ENCODE measurements around the gene SCARF1.

The SCARF1 gene

GRCh38 chr17:1627982-1628855 is 17.3 kb downstream of the SCARF1 start, which contains the start of gene SLC43A2:
Gene SLC43A2, minus strand, starts transcription at chr17:1628834. Its CDS starts 960 bp downstream, at chr17:1627874.
- DNase-seq, result peak; percentile 60

DNA sequence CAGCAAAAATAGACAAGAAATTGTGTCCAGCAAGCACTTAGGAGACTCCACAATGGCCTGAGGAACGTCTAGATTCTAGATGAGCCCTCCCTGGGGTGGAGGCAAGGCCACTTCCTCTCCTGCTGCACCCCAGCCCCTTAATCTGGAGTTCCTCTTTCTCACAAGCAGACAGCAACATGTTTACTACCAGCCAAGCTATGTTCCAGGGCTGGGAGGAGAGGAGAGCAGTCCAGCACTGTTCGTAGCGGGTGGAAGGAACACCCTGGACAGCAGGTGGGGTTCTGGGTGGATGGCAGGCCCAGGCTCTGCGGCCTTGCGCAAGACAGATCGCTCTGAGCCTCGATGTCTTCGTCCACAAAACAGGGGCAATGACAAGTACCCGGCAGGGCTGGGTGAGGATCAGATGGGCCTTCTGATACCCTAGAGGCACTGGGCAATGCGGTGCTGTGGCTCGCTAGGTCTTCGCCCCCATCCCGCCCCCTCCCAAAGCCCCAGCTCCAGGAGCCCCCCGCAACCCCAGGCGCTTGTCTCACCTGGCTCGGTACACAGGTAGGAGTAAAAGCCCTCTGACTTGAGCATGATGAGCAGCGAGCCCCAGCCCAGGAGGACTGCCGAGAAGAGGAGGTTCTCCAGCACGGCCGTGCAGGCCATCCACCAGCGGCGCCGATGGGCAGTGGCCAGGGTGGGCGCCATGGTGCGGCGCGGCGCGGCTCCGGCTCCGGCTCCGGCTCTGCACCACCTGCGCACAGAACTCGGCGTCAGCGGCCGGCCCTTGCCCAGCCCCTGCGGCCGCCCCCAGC is 18.1 kb downstream of the SCARF1 start:
- DNase-seq, result no peak

DNA sequence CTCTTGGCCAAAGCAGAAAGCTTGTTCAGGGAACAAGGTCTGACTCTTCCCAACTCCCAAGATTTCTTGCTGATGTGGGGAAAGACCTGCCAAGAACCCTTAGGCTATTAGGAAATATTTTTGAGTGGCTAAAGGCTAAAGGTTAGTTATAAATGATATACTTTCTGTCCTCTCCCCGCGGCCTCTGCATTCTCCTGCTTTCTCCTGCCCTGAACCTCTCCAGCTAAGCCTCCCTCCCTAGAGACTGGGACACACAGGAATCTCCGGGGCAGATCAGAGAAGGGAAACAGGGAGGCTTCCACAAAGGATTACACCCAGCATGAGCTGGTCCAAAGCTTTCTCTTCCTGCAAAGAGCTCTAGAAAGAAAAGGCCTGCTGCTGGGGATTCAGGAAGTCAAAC is 19.2 kb downstream of the SCARF1 start:
- no peak for DNase-seq

- DNase-seq, result no peak
Observed at GRCh38 chr17:1625581-1625980, 20.0 kb downstream of the SCARF1 start.

- DNase-seq, result no peak
Observed at GRCh38 chr17:1625053-1625452, 20.5 kb downstream of the SCARF1 start.

- no peak for DNase-seq
Observed at GRCh38 chr17:1624650-1625049, 20.9 kb downstream of the SCARF1 start.

DNA sequence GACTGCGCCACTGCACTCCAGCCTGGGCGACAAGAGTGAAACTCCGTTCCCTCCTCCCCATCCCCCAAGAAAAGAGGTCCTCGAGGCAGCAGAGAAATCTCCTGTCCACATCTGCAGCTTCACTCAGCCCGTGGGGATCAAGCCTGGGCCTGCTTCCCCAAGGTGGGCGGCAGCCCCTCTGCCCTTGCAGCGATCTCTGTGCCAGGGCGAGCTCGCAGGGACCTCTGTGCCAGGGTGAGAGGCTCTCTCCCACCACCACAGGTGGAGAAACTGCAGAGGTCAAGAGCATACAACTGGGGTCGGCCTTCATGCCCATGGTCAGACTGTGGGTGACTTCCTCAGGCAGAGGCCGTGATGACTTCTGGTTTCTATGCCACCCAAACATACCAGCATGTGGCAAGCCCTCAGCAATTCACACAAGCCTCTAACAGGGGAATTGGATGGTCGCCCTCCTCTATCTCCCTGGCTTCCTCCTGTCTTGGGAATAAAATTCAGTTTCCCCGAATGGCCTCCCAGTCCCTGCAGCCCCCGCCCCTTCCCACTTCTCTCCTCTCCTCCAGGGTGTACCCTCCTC is 22.4 kb downstream of the SCARF1 start:
- no peak for DNase-seq

- DNase-seq, result no peak
Observed at GRCh38 chr17:1621273-1621954, 24.1 kb downstream of the SCARF1 start.

DNA sequence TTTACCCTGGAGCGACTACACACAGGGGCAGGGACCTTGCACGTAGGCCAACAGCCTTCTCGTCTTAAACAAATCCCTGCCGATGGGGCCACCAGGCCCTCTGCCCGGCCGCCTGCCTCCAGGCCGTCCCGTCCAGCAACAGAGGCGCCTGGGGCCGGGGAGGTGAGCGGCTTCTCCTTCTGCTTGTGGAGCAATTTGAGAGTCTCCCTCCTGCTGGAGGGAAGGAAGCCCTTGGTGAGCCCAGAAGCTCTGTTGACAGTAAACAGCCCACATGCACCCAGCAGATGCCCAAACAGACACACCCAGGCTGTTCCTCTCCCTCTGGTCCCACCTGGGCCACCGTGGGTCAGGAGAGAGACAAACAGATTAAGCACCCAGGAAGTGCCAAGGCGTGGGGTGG is 25.0 kb downstream of the SCARF1 start:
- no peak for DNase-seq

- DNase-seq, result no peak
Observed at GRCh38 chr17:1617620-1618174, 27.8 kb downstream of the SCARF1 start.

- no peak for DNase-seq
Observed at GRCh38 chr17:1616101-1616500, 29.4 kb downstream of the SCARF1 start.

DNA sequence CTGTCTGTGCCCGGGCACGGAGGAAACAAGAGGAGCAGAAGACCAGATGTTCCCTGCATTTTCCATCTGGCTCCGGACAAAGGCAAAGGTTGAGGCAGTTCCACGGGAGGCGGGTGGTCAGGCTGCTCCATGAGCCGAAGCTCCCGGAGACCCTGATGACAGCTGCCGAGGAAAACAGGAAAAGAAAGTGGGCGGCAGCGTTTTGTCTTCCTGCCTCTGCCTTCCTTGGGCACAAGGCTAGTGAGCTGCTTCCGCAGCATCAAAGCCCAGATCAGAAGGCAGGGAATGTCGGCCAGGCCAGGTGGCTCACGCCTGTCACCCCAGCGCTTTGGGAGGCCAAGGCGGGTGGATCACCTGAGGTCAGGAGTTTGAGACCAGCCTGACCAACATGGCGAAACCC is 33.1 kb downstream of the SCARF1 start:
- DNase-seq, result no peak

GRCh38 chr17:1611715-1612114 is 33.8 kb downstream of the SCARF1 start:
- no peak for DNase-seq

DNA sequence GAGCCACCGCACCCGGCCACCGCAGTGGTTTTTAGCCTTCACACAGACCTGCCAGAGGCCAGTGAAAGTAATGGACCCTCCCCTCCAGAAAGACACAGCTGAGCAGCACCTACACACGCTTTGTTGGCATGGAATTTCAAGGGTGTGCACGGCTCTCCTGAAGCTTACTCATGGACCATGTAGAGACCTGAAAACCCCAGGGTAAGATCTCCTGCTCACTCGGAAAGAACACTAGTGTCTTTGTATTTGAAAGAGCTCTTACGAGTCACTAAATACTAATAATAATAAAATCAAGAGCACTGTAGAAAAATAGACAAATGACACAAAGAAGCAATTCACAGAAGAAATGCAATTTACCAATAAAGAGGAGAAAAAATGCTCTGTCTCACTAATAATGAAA is 36.9 kb downstream of the SCARF1 start:
- no peak for DNase-seq

DNA sequence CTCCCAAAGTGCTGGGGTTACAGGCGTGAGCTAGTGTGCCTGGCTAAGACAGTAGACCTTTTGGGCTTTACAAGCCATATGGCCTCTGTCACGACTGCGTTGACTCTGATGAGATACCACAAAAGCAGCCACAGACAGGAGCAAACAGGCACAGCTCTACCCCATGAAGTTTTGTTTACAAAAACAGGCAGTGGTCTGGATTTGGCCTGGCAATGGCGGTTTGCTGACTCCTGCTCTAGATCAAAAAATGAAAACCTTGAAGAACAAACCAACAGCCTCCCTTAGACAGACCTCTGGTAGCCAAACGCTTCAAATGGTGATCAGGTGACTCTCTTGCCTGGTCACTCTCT is 37.6 kb downstream of the SCARF1 start:
- DNase-seq, result no peak

DNA sequence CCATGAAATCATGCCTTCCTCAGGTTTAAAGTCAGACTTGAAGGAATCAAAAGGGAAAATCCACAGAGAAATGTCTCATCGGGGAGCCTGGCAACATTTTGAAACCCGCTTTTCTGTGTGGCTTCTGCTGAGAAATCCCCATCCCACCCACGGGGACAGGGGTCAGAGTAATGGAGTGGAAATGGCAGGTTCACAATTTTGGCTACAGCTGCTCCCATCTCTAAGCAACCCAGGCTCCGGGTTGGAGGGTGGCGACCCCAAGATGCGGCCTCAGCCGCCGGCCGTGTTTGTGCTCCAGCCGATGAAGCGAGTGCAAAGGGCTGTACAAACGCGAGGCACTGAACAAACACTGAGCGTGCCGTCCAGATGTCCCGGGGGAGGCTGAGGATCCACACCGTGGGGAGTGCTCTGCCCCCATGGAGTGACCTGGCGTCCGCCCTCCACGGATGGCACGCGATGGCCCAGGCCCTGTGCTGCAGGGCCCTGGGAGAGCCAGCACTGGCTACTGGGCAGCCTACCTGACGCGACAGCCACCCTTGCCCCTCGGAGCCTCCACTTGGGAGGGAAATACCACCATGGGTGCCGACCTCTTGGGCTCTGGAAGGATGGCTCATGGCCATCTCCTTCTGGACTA is 39.1 kb downstream of the SCARF1 start:
- DNase-seq, result no peak

GRCh38 chr17:1605681-1606351 is 39.7 kb downstream of the SCARF1 start:
- no peak for DNase-seq

GRCh38 chr17:1604831-1605528 is 40.6 kb downstream of the SCARF1 start:
- no peak for DNase-seq

DNA sequence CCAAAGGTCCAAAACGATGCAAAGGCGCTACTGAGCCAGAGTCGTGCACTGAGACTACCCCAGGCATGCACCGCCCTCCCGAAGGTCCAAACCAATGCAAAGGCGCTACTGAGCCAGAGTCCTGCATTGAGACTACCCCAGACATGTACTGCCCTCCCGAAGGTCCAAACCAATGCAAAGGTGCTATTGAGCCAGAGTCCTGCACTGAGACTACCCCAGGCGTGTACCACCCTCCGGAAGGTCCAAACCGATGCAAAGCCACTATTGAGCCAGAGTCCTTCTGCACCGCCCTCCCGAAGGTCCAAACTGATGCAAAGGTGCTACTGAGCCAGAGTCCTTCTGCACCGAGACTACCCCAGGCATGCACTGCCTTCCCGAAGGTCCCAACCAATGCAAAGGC is 44.0 kb downstream of the SCARF1 start:
- no peak for DNase-seq

DNA sequence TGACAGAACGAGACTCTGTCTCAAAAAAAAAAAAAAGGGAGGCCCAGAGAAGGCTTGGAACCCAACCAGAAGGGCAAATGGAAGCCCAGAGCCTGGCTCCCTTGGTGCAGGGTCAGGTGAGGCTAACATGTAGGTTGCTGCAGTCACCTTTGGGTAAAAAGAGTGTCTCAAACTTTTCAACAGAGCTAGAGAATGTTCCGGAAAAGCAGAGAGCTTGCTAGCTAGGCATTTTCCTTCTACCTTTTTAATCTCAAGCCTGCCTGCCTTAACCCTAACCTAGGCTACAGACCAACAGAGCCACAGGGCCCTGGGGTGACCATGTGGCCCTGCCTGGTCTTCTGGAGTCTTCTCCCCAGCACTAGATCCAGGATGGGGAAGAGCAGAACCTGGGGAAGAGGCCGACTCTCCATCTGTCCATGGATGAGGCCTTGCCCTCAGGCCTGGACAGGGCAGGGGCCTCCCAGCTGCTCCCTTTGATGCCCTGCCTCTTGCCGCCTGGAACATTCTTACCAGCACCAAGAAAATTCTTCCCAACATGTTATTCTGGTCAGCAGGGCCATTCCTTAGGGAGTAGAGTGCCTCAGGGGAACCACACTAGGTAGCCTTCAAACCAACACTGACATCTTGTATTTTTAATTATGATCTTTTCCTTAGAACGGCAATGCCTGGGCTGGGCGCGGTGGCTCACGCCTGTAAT is 47.0 kb downstream of the SCARF1 start:
- DNase-seq, result no peak

Measured in effector CD8-positive, alpha-beta T cell (primary cell).